Gastroesophageal sphincter (tissue), 3 donors: ENCODE results near the gene BHLHE41.

ENCODE experiments used
- CTCF ChIP-seq, 4 experiments: fragments of 200-600 bp in 2 of 4; fragments of 450-650 bp in 2 of 4; sonication (generic) in 1 of 4; IDR thresholded peaks; one replicate each; pipeline ENCODE4 v1.5.1; 2017 to 2019; ENCODE audit warnings: antibody characterized with exemption in 4 of 4, mild to moderate bottlenecking in 2 of 4, moderate library complexity in 2 of 4
- EP300 ChIP-seq: sonication (generic); formaldehyde crosslinking; IDR thresholded peaks from one replicate; pipeline ENCODE4 v1.6.1; 2017; ENCODE audit warnings: antibody characterized with exemption, mild to moderate bottlenecking
- POLR2A ChIP-seq, 2 donors: fragments of 450-650 bp; IDR thresholded peaks; one replicate each; pipeline ENCODE4 v1.6.1; 2017; ENCODE audit warnings: antibody characterized with exemption in 2 of 2, mild to moderate bottlenecking in 2 of 2, moderate library complexity in 1 of 2
- POLR2AphosphoS5 ChIP-seq: sonication (generic); formaldehyde crosslinking; IDR thresholded peaks from one replicate; pipeline ENCODE4 v1.6.1; 2017; ENCODE audit warnings: antibody characterized with exemption

DNA sequence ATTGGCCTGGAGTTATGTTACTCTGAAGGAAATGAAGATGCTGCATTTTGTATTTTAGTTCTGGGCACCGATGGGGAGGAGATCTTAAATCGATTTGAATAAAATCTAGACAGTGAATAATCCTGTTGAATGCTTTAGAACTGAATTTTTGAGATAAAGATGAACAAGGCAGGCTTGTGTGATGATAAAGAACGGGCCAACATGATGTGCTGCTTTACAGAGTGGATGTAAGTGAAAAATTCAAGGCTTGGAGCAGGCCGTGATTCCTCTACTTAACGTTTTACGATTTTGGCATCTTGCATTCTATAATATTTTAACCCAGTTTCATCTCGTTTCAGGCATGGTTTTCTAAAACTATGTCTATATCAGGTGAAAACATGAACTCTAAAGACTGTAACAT, 23.5 kb upstream of the BHLHE41 start:
- TF ChIP-seq POLR2A (IDR thresholded peaks at IDR 0.05) (no peak), CTCF (IDR thresholded peaks at IDR 0.05) (no peak), POLR2AphosphoS5 (no peak), EP300 (no peak)
